ENCODE measurements around the gene SPON1.
"Not testable (repeated sequence)": the region's sequence is repeated elsewhere in the genome, so short reads cannot be mapped to it uniquely, and the experiment has no call there.

Gene SPON1

GRCh38 chr11:14144934-14145333 is 182.4 kb downstream of the SPON1 start:
- H3K27me3 ChIP-seq (ENCODE audit: control insufficient read depth in 1 of 2, insufficient read depth in 2 of 2, low read length in 2 of 2): no peaks in the 10 kb centered on the region
- peaks cover 0 to 2% of the 10 kb centered on the region in 2 donors for H3K36me3 ChIP-seq (ENCODE audit: control insufficient read depth in 2 of 2, insufficient read depth in 2 of 2, low read length in 2 of 2)
- H3K9me3 ChIP-seq (ENCODE audit: control insufficient read depth in 2 of 2, low read length in 2 of 2): no peaks in the 10 kb centered on the region
- H3K4me3 ChIP-seq (ENCODE audit: low read length in 2 of 2): no peak overlapping the region
- peaks cover 3% of the 10 kb centered on the region for H3K4me1 ChIP-seq (ENCODE audit: control insufficient read depth, insufficient read depth, low read length)
- H3K27ac ChIP-seq (ENCODE audit: low read length): no peak overlapping the region
- H3K9ac ChIP-seq (ENCODE audit: low read length in 2 of 2): no peak overlapping the region

- Histone ChIP-seq H3K9ac (ENCODE audit: low read length in 2 of 2) (no peak overlapping the region), H3K4me1 (ENCODE audit: control insufficient read depth, insufficient read depth, low read length) (no peaks in the 10 kb centered on the region), H3K27ac (ENCODE audit: low read length) (no peak overlapping the region), H3K9me3 (ENCODE audit: control insufficient read depth in 2 of 2, low read length in 2 of 2) (no peaks in the 10 kb centered on the region), H3K4me3 (ENCODE audit: low read length in 2 of 2) (no peak overlapping the region), H3K27me3 (ENCODE audit: control insufficient read depth in 1 of 2, insufficient read depth in 2 of 2, low read length in 2 of 2) (no peaks in the 10 kb centered on the region), H3K36me3 (ENCODE audit: control insufficient read depth in 2 of 2, insufficient read depth in 2 of 2, low read length in 2 of 2) (no peaks in the 10 kb centered on the region)
Measured at GRCh38 chr11:14148653-14149273, 186.2 kb downstream of the SPON1 start.

- Histone ChIP-seq H3K27ac (ENCODE audit: low read length) (no peak overlapping the region), H3K9ac (ENCODE audit: low read length in 2 of 2) (no peak overlapping the region), H3K4me1 (ENCODE audit: control insufficient read depth, insufficient read depth, low read length) (no peaks in the 10 kb centered on the region), H3K4me3 (ENCODE audit: low read length in 2 of 2) (no peak overlapping the region), H3K9me3 (ENCODE audit: control insufficient read depth in 2 of 2, low read length in 2 of 2) (peaks cover 0 to 7% of the 10 kb centered on the region in 2 donors), H3K36me3 (ENCODE audit: control insufficient read depth in 2 of 2, insufficient read depth in 2 of 2, low read length in 2 of 2) (peaks cover 0 to 3% of the 10 kb centered on the region in 2 donors), H3K27me3 (ENCODE audit: control insufficient read depth in 1 of 2, insufficient read depth in 2 of 2, low read length in 2 of 2) (no peaks in the 10 kb centered on the region)
Measured at GRCh38 chr11:14149683-14150082, 187.2 kb downstream of the SPON1 start.

- H3K9ac ChIP-seq (ENCODE audit: low read length in 2 of 2): no peak overlapping the region
- no peaks in the 10 kb centered on the region for H3K4me1 ChIP-seq (ENCODE audit: control insufficient read depth, insufficient read depth, low read length)
- peaks cover 0 to 3% of the 10 kb centered on the region in 2 donors for H3K36me3 ChIP-seq (ENCODE audit: control insufficient read depth in 2 of 2, insufficient read depth in 2 of 2, low read length in 2 of 2)
- no peak overlapping the region for H3K27ac ChIP-seq (ENCODE audit: low read length)
- H3K4me3 ChIP-seq (ENCODE audit: low read length in 2 of 2): no peak overlapping the region
- peaks cover 0 to 7% of the 10 kb centered on the region in 2 donors for H3K9me3 ChIP-seq (ENCODE audit: control insufficient read depth in 2 of 2, low read length in 2 of 2)
- H3K27me3 ChIP-seq (ENCODE audit: control insufficient read depth in 1 of 2, insufficient read depth in 2 of 2, low read length in 2 of 2): no peaks in the 10 kb centered on the region
Measured at GRCh38 chr11:14150878-14151277, 188.4 kb downstream of the SPON1 start.

- not testable (repeated sequence) for H3K36me3 ChIP-seq (ENCODE audit: control insufficient read depth in 2 of 2, insufficient read depth in 2 of 2, low read length in 2 of 2); H3K4me3 ChIP-seq (ENCODE audit: low read length in 2 of 2); H3K27ac ChIP-seq (ENCODE audit: low read length); H3K9ac ChIP-seq (ENCODE audit: low read length in 2 of 2); H3K4me1 ChIP-seq (ENCODE audit: control insufficient read depth, insufficient read depth, low read length); H3K9me3 ChIP-seq (ENCODE audit: control insufficient read depth in 2 of 2, low read length in 2 of 2); H3K27me3 ChIP-seq (ENCODE audit: control insufficient read depth in 1 of 2, insufficient read depth in 2 of 2, low read length in 2 of 2)
Measured at GRCh38 chr11:14154103-14154502, 191.6 kb downstream of the SPON1 start.

GRCh38 chr11:14158393-14158792 is 195.9 kb downstream of the SPON1 start:
- Histone ChIP-seq H3K9me3 (ENCODE audit: control insufficient read depth in 2 of 2, low read length in 2 of 2) (peaks cover 6 to 7% of the 10 kb centered on the region in 2 donors), H3K27ac (ENCODE audit: low read length) (no peak overlapping the region), H3K9ac (ENCODE audit: low read length in 2 of 2) (no peak overlapping the region), H3K4me1 (ENCODE audit: control insufficient read depth, insufficient read depth, low read length) (peaks cover 7% of the 10 kb centered on the region), H3K27me3 (ENCODE audit: control insufficient read depth in 1 of 2, insufficient read depth in 2 of 2, low read length in 2 of 2) (no peaks in the 10 kb centered on the region), H3K36me3 (ENCODE audit: control insufficient read depth in 2 of 2, insufficient read depth in 2 of 2, low read length in 2 of 2) (peaks cover 0 to 3% of the 10 kb centered on the region in 2 donors), H3K4me3 (ENCODE audit: low read length in 2 of 2) (no peak overlapping the region)

GRCh38 chr11:14163576-14163975 is 201.1 kb downstream of the SPON1 start:
- Histone ChIP-seq H3K4me1 (ENCODE audit: control insufficient read depth, insufficient read depth, low read length) (peaks cover 12% of the 10 kb centered on the region), H3K36me3 (ENCODE audit: control insufficient read depth in 2 of 2, insufficient read depth in 2 of 2, low read length in 2 of 2) (no peaks in the 10 kb centered on the region), H3K9me3 (ENCODE audit: control insufficient read depth in 2 of 2, low read length in 2 of 2) (no peaks in the 10 kb centered on the region), H3K9ac (ENCODE audit: low read length in 2 of 2) (no peak overlapping the region), H3K4me3 (ENCODE audit: low read length in 2 of 2) (no peak overlapping the region), H3K27ac (ENCODE audit: low read length) (no peak overlapping the region), H3K27me3 (ENCODE audit: control insufficient read depth in 1 of 2, insufficient read depth in 2 of 2, low read length in 2 of 2) (no peaks in the 10 kb centered on the region)

- H3K27ac ChIP-seq (ENCODE audit: low read length); H3K4me1 ChIP-seq (ENCODE audit: control insufficient read depth, insufficient read depth, low read length); H3K9me3 ChIP-seq (ENCODE audit: control insufficient read depth in 2 of 2, low read length in 2 of 2); H3K36me3 ChIP-seq (ENCODE audit: control insufficient read depth in 2 of 2, insufficient read depth in 2 of 2, low read length in 2 of 2); H3K27me3 ChIP-seq (ENCODE audit: control insufficient read depth in 1 of 2, insufficient read depth in 2 of 2, low read length in 2 of 2); H3K4me3 ChIP-seq (ENCODE audit: low read length in 2 of 2); H3K9ac ChIP-seq (ENCODE audit: low read length in 2 of 2): not testable (repeated sequence)
Measured at GRCh38 chr11:14173679-14174078, 211.2 kb downstream of the SPON1 start.

GRCh38 chr11:14179116-14179820 is 216.7 kb downstream of the SPON1 start:
- peaks cover 8% of the 10 kb centered on the region for H3K4me1 ChIP-seq (ENCODE audit: control insufficient read depth, insufficient read depth, low read length)
- no peaks in the 10 kb centered on the region for H3K9me3 ChIP-seq (ENCODE audit: control insufficient read depth in 2 of 2, low read length in 2 of 2)
- H3K27ac ChIP-seq (ENCODE audit: low read length): no peak overlapping the region
- no peaks in the 10 kb centered on the region for H3K36me3 ChIP-seq (ENCODE audit: control insufficient read depth in 2 of 2, insufficient read depth in 2 of 2, low read length in 2 of 2)
- no peak overlapping the region for H3K4me3 ChIP-seq (ENCODE audit: low read length in 2 of 2)
- no peak overlapping the region for H3K9ac ChIP-seq (ENCODE audit: low read length in 2 of 2)
- no peaks in the 10 kb centered on the region for H3K27me3 ChIP-seq (ENCODE audit: control insufficient read depth in 1 of 2, insufficient read depth in 2 of 2, low read length in 2 of 2)

- peaks cover 9% of the 10 kb centered on the region for H3K4me1 ChIP-seq (ENCODE audit: control insufficient read depth, insufficient read depth, low read length)
- H3K9ac ChIP-seq (ENCODE audit: low read length in 2 of 2): no peak overlapping the region
- no peak overlapping the region for H3K27ac ChIP-seq (ENCODE audit: low read length)
- no peak overlapping the region for H3K4me3 ChIP-seq (ENCODE audit: low read length in 2 of 2)
- peaks cover 0 to 5% of the 10 kb centered on the region in 2 donors for H3K36me3 ChIP-seq (ENCODE audit: control insufficient read depth in 2 of 2, insufficient read depth in 2 of 2, low read length in 2 of 2)
- H3K9me3 ChIP-seq (ENCODE audit: control insufficient read depth in 2 of 2, low read length in 2 of 2): no peaks in the 10 kb centered on the region
- H3K27me3 ChIP-seq (ENCODE audit: control insufficient read depth in 1 of 2, insufficient read depth in 2 of 2, low read length in 2 of 2): no peaks in the 10 kb centered on the region
Measured at GRCh38 chr11:14181121-14181520, 218.6 kb downstream of the SPON1 start.

- Histone ChIP-seq H3K9me3 (ENCODE audit: control insufficient read depth in 2 of 2, low read length in 2 of 2) (no peaks in the 10 kb centered on the region), H3K27me3 (ENCODE audit: control insufficient read depth in 1 of 2, insufficient read depth in 2 of 2, low read length in 2 of 2) (no peaks in the 10 kb centered on the region), H3K4me1 (ENCODE audit: control insufficient read depth, insufficient read depth, low read length) (peaks cover 9% of the 10 kb centered on the region), H3K4me3 (ENCODE audit: low read length in 2 of 2) (no peak overlapping the region), H3K27ac (ENCODE audit: low read length) (no peak overlapping the region), H3K36me3 (ENCODE audit: control insufficient read depth in 2 of 2, insufficient read depth in 2 of 2, low read length in 2 of 2) (peaks cover 0 to 5% of the 10 kb centered on the region in 2 donors), H3K9ac (ENCODE audit: low read length in 2 of 2) (no peak overlapping the region)
Measured at GRCh38 chr11:14182833-14183364, 220.4 kb downstream of the SPON1 start.
